SKM-1 (cell line): Measurements from ENCODE around the gene HS3ST1.

Experiments
- DNase-seq: peaks from one replicate; lab custom pipeline; 2025; ENCODE audit not compliant: unreplicated experiment; lab: John Stamatoyannopoulos, UW

The HS3ST1 gene

GRCh38 chr4:11435557-11435956 is 6.9 kb upstream of the HS3ST1 start:
- DNase-seq = no peak

- DNase-seq = no peak
Measured at GRCh38 chr4:11431111-11431510, 2.4 kb upstream of the HS3ST1 start.

- no peak for DNase-seq
Measured at GRCh38 chr4:11430536-11430935, 1.8 kb upstream of the HS3ST1 start.

GRCh38 chr4:11429699-11430045 is 978 bp upstream of the HS3ST1 start:
- DNase-seq = no peak

- peak; percentile 61 for DNase-seq
Measured at GRCh38 chr4:11428899-11429698, 405 bp upstream of the HS3ST1 start.

- no peak for DNase-seq
Measured at GRCh38 chr4:11427121-11427996, 1.3 kb downstream of the HS3ST1 start.

- DNase-seq = no peak
Measured at GRCh38 chr4:11426731-11427120, 2.0 kb downstream of the HS3ST1 start.

- DNase-seq = no peak
Measured at GRCh38 chr4:11426003-11426402, 2.7 kb downstream of the HS3ST1 start.

GRCh38 chr4:11424856-11425255 is 3.8 kb downstream of the HS3ST1 start:
- no peak for DNase-seq

- peak; percentile 57 for DNase-seq
Measured at GRCh38 chr4:11424000-11424399, 4.7 kb downstream of the HS3ST1 start.

GRCh38 chr4:11423465-11423864 is 5.2 kb downstream of the HS3ST1 start:
- no peak for DNase-seq

- no peak for DNase-seq
Measured at GRCh38 chr4:11421116-11421515, 7.6 kb downstream of the HS3ST1 start.

- no peak for DNase-seq
Measured at GRCh38 chr4:11420327-11420726, 8.4 kb downstream of the HS3ST1 start.

- no peak for DNase-seq
Measured at GRCh38 chr4:11418610-11419009, 10.1 kb downstream of the HS3ST1 start.

GRCh38 chr4:11416767-11417113 is 12.0 kb downstream of the HS3ST1 start:
- no peak for DNase-seq

- DNase-seq = no peak
Measured at GRCh38 chr4:11416071-11416766, 12.5 kb downstream of the HS3ST1 start.

- DNase-seq = no peak
Measured at GRCh38 chr4:11415409-11416070, 13.2 kb downstream of the HS3ST1 start.

- no peak for DNase-seq
Measured at GRCh38 chr4:11412211-11412610, 16.5 kb downstream of the HS3ST1 start.

GRCh38 chr4:11409632-11410031 is 19.1 kb downstream of the HS3ST1 start:
- DNase-seq = no peak

- no peak for DNase-seq
Measured at GRCh38 chr4:11408233-11408967, 20.3 kb downstream of the HS3ST1 start.

GRCh38 chr4:11407551-11407950 is 21.1 kb downstream of the HS3ST1 start:
- no peak for DNase-seq
